GM12891 (cell line): ENCODE measurements around the gene SSPN.

Source experiments
- POLR2A ChIP-seq: IDR thresholded peaks from 2 replicates; pipeline ENCODE4 v1.6.1; 2011; ENCODE audit warnings: low read depth, low read length, control low read depth
- POLR2AphosphoS5 ChIP-seq: IDR thresholded peaks from 2 replicates; pipeline ENCODE4 v1.6.1; 2011; ENCODE audit warnings: low read depth, low read length, control low read depth
- TAF1 ChIP-seq: IDR thresholded peaks from 2 replicates; pipeline ENCODE4 v1.6.1; 2011; ENCODE audit warnings: low read depth, low read length, control low read depth

- TF ChIP-seq POLR2A: no peak
- TF ChIP-seq TAF1: no peak
- TF ChIP-seq POLR2AphosphoS5: no peak
These were observed 10.6 kb downstream of the SSPN start for GRCh38 chr12:26205941-26206340.
